GM23338 (cell line): ENCODE measurements around the gene AMPH. TPM values are rescaled to one million over a fixed set of nuclear protein-coding genes. Genes with fewer than 3 reads are reported as not detected.

Experiments used
- ATAC-seq: fragments of 200-7000 bp; cut with Tn5 transposase; 3 replicates; pipeline ENCODE4 v1.9.1; 2020
- DNase-seq: peaks from one replicate; pipeline ENCODE4 v3.0.0-alpha.2; 2015; ENCODE audit warnings: low spot score
- H2AFZ ChIP-seq: fragments of 200-600 bp; sonication (generic); 2 replicates; pipeline ENCODE4 v1.8.0; 2016; ENCODE audit warnings: antibody characterized with exemption, mild to moderate bottlenecking, moderate library complexity
- H3F3A ChIP-seq: fragments of 200-600 bp; sonication (generic); replicated peaks from 2 replicates; pipeline ENCODE4 v1.8.0; 2017; ENCODE audit warnings: antibody characterized with exemption, mixed run types, low read depth
- H3K27ac ChIP-seq: fragments of 200-600 bp; sonication (generic); 2 replicates; pipeline ENCODE4 v1.6.1; 2016; ENCODE audit warnings: low read depth
- H3K27me3 ChIP-seq: fragments of 200-600 bp; sonication (generic); 2 replicates; pipeline ENCODE4 v1.8.0; 2016; ENCODE audit warnings: mild to moderate bottlenecking, mixed run types, moderate library complexity; ENCODE audit not compliant: insufficient read depth
- H3K36me3 ChIP-seq: fragments of 200-600 bp; sonication (generic); 2 replicates; pipeline ENCODE4 v1.8.0; 2016; ENCODE audit warnings: mild to moderate bottlenecking; ENCODE audit not compliant: insufficient read depth
- H3K4me1 ChIP-seq: fragments of 200-600 bp; sonication (generic); 2 replicates; pipeline ENCODE4 v1.8.0; 2016; ENCODE audit warnings: mild to moderate bottlenecking, moderate library complexity; ENCODE audit not compliant: insufficient read depth
- H3K4me2 ChIP-seq: fragments of 200-600 bp; sonication (generic); 2 replicates; pipeline ENCODE4 v1.7.1; 2017; ENCODE audit warnings: mixed run types
- H3K4me3 ChIP-seq: fragments of 200-600 bp; sonication (generic); 2 replicates; pipeline ENCODE4 v1.6.1; 2016; ENCODE audit warnings: mixed run types
- H3K79me2 ChIP-seq: fragments of 200-600 bp; sonication (generic); replicated peaks from 2 replicates; pipeline ENCODE4 v1.8.0; 2017; ENCODE audit warnings: mild to moderate bottlenecking; ENCODE audit not compliant: insufficient read depth
- H3K9me2 ChIP-seq: fragments of 200-600 bp; sonication (generic); 2 replicates; pipeline ENCODE4 v1.8.0; 2017; ENCODE audit not compliant: insufficient read depth
- H4K20me1 ChIP-seq: fragments of 200-600 bp; sonication (generic); replicated peaks from 2 replicates; pipeline ENCODE4 v1.8.0; 2017; ENCODE audit warnings: mild to moderate bottlenecking; ENCODE audit not compliant: insufficient read depth
- H3K27ac Mint-ChIP-seq: 2 replicates; pipeline ENCODE4 v1.8.0; 2020; ENCODE audit warnings: inconsistent platforms, mild to moderate bottlenecking, moderate library complexity, mixed read lengths
- H3K27me3 Mint-ChIP-seq: 3 replicates; pipeline ENCODE4 v1.8.0; 2022; ENCODE audit warnings: low read depth, mild to moderate bottlenecking, moderate library complexity, mixed read lengths, inconsistent platforms; ENCODE audit not compliant: insufficient read depth, poor library complexity
- H3K36me3 Mint-ChIP-seq: 3 replicates; pipeline ENCODE4 v1.8.0; 2021; ENCODE audit warnings: low read depth, mild to moderate bottlenecking, inconsistent platforms, moderate library complexity, mixed read lengths
- H3K4me1 Mint-ChIP-seq: 3 replicates; pipeline ENCODE4 v1.8.0; 2020; ENCODE audit warnings: mild to moderate bottlenecking, inconsistent platforms, mixed read lengths
- H3K4me3 Mint-ChIP-seq: 3 replicates; pipeline ENCODE4 v1.8.0; 2021; ENCODE audit warnings: moderate library complexity, mild to moderate bottlenecking, inconsistent platforms, mixed read lengths
- H3K9me3 Mint-ChIP-seq: 3 replicates; pipeline ENCODE4 v1.8.0; 2020; ENCODE audit warnings: moderate library complexity, mild to moderate bottlenecking, inconsistent platforms, mixed read lengths
- CREB1 ChIP-seq: fragments of 250-450 bp; sonication (Bioruptor Pico); IDR thresholded peaks from 2 replicates; pipeline ENCODE4 v1.5.0; 2020; ENCODE audit warnings: low read depth, mild to moderate bottlenecking, moderate library complexity
- CTCF ChIP-seq, 2 experiments: fragments of 200-600 bp in 1 of 2; sonication (generic) in 1 of 2; conservative IDR thresholded peaks; 2 replicates each; pipeline versions ENCODE4 v1.5.1 to v1.6.1; 2016 to 2017; ENCODE audit warnings: antibody characterized with exemption in 2 of 2, low read depth in 2 of 2, mild to moderate bottlenecking in 2 of 2, moderate library complexity in 1 of 2
- ETS1 ChIP-seq: IDR thresholded peaks from 2 replicates; pipeline ENCODE4 v1.6.1; 2016; ENCODE audit warnings: antibody characterized with exemption
- EZH2 ChIP-seq: fragments of 200-600 bp; sonication (generic); IDR thresholded peaks from one replicate; pipeline ENCODE4 v1.8.0; 2017; ENCODE audit warnings: antibody characterized with exemption, mild to moderate bottlenecking, low read depth; ENCODE audit not compliant: unreplicated experiment
- EZH2phosphoT487 ChIP-seq: fragments of 200-600 bp; sonication (generic); IDR thresholded peaks from one replicate; pipeline ENCODE4 v1.8.1; 2018; ENCODE audit warnings: antibody characterized with exemption; ENCODE audit not compliant: unreplicated experiment
- JUNB ChIP-seq: IDR thresholded peaks from one replicate; pipeline ENCODE4 v1.6.1; 2016; ENCODE audit warnings: antibody characterized with exemption; ENCODE audit not compliant: unreplicated experiment
- NANOG ChIP-seq: IDR thresholded peaks from 2 replicates; pipeline ENCODE4 v1.6.1; 2016; ENCODE audit warnings: antibody characterized with exemption, borderline replicate concordance
- POLR2AphosphoS5 ChIP-seq: IDR thresholded peaks from 2 replicates; pipeline ENCODE4 v1.6.1; 2016; ENCODE audit warnings: antibody characterized with exemption, low read depth
- REST ChIP-seq: IDR thresholded peaks from one replicate; pipeline ENCODE4 v1.6.1; 2018; ENCODE audit warnings: antibody characterized with exemption; ENCODE audit not compliant: unreplicated experiment
- STAT1 ChIP-seq: IDR thresholded peaks from one replicate; pipeline ENCODE4 v1.6.1; 2016; ENCODE audit warnings: antibody characterized with exemption; ENCODE audit not compliant: unreplicated experiment
- ZNF114 ChIP-seq: fragments of 250-450 bp; sonication (Bioruptor Pico); IDR thresholded peaks from 2 replicates; pipeline ENCODE4 v1.5.0; 2020; ENCODE audit warnings: mild to moderate bottlenecking, moderate library complexity
- ZNF331 ChIP-seq: fragments of 250-450 bp; sonication (Bioruptor Pico); IDR thresholded peaks from 2 replicates; pipeline ENCODE4 v1.5.0; 2020; ENCODE audit warnings: low read depth, mild to moderate bottlenecking, moderate library complexity
- ZNF462 ChIP-seq: fragments of 250-450 bp; sonication (Bioruptor Pico); IDR thresholded peaks from 2 replicates; pipeline ENCODE4 v1.5.0; 2020; ENCODE audit warnings: mild to moderate bottlenecking, moderate library complexity
- polyA plus RNA-seq: library from polyadenylated mRNA; unstranded; fragments of >200 nt; fragmentation: Nextera tagmentation; extraction: Ambion mirVana; gene quantifications from 2 replicates; pipeline ENCODE4 v1.2.1, GENCODE V29; 2016
- total RNA-seq: library from RNA; depleted of rRNA; stranded (reverse); fragments of >200 nt; shearing (Covaris generic); gene quantifications from 2 replicates; pipeline ENCODE4 v1.2.3, GENCODE V29; 2014

Gene AMPH
- total and polyA plus RNA-seq, 2 experiments from 2014 or later = 4.8 to 10.2 TPM

- H3K4me3 Mint-ChIP-seq = no peak overlapping the region
- Histone ChIP-seq H3K79me2 (no peaks in the 10 kb centered on the region), H3K4me1 (no peaks in the 10 kb centered on the region), H4K20me1 (no peaks in the 10 kb centered on the region), H3K4me3 (no peak overlapping the region), H3K27ac (no peak overlapping the region), H3K4me2 (no peak overlapping the region), H3F3A (no peaks in the 10 kb centered on the region), H3K27me3 (no peaks in the 10 kb centered on the region), H3K36me3 (no peaks in the 10 kb centered on the region), H2AFZ (no peak overlapping the region), H3K9me2 (no peaks in the 10 kb centered on the region; the same call in 1 of the 2 replicates)
- no peak overlapping the region for H3K27ac Mint-ChIP-seq
- H3K36me3 Mint-ChIP-seq = no peaks in the 10 kb centered on the region; the same call in 2 of the 3 replicates
- H3K9me3 Mint-ChIP-seq = no peaks in the 10 kb centered on the region; the same call in none of the 3 replicates
- DNase-seq (no peak), ATAC-seq (no peak)
- no peak for TF ChIP-seq ZNF331 (CRISPR knock-in tag)
- TF ChIP-seq ZNF114 (CRISPR knock-in tag) = no peak
- no peak for TF ChIP-seq REST
- TF ChIP-seq NANOG = no peak
- TF ChIP-seq EZH2 = no peak
- TF ChIP-seq CTCF (conservative IDR thresholded peaks at IDR 0.05; ENCODE audit: low read depth in 2 of 2) = no peak
- no peak for TF ChIP-seq POLR2AphosphoS5
- TF ChIP-seq ETS1 = no peak
- no peak for TF ChIP-seq ZNF462 (CRISPR knock-in tag)
- no peak for TF ChIP-seq JUNB
- TF ChIP-seq EZH2phosphoT487 = no peak
- TF ChIP-seq CREB1 (CRISPR knock-in tag) = no peak
- no peak for TF ChIP-seq STAT1
- H3K4me1 Mint-ChIP-seq = peaks cover 2% of the 10 kb centered on the region; the same call in 1 of the 3 replicates
- peaks cover 5% of the 10 kb centered on the region for H3K27me3 Mint-ChIP-seq
Measured at GRCh38 chr7:38659931-38660330, 28.8 kb upstream of the AMPH start.
